Subcutaneous abdominal adipose tissue (tissue), 5 donors: Measurements from ENCODE around the gene PBX1.

Experiments used
- H3K27ac ChIP-seq: one replicate; pipeline ENCODE4 v1.7.0; 2013; ENCODE audit warnings: low read depth, mild to moderate bottlenecking, inconsistent platforms, low read length, moderate library complexity
- H3K27me3 ChIP-seq, 5 donors: one replicate each; pipeline ENCODE4 v1.7.0; 2013; ENCODE audit warnings: low read length in 5 of 5, inconsistent platforms in 1 of 5; ENCODE audit not compliant: control insufficient read depth in 5 of 5, insufficient read depth in 4 of 5
- H3K36me3 ChIP-seq, 5 donors: one replicate each; pipeline ENCODE4 v1.7.0; 2013; ENCODE audit warnings: low read length in 5 of 5; ENCODE audit not compliant: control insufficient read depth in 5 of 5, insufficient read depth in 5 of 5
- H3K4me1 ChIP-seq, 5 donors: one replicate each; pipeline ENCODE4 v1.7.0; 2013; ENCODE audit warnings: low read length in 5 of 5, mild to moderate bottlenecking in 3 of 5, moderate library complexity in 1 of 5; ENCODE audit not compliant: control insufficient read depth in 5 of 5, insufficient read depth in 5 of 5
- H3K4me3 ChIP-seq, 5 donors: one replicate each; pipeline ENCODE4 v1.7.0; 2013; ENCODE audit warnings: low read length in 5 of 5, low read depth in 1 of 5
- H3K9ac ChIP-seq, 5 donors: one replicate each; pipeline ENCODE4 v1.7.0; 2013; ENCODE audit warnings: low read length in 5 of 5, mild to moderate bottlenecking in 4 of 5, moderate library complexity in 3 of 5
- H3K9me3 ChIP-seq, 5 donors: one replicate each; pipeline ENCODE4 v1.7.0; 2013; ENCODE audit warnings: low read length in 5 of 5; ENCODE audit not compliant: control insufficient read depth in 5 of 5
- donor health status: healthy.
- donor health status: healthy.
- donor health status: healthy.
- donor health status: healthy.
- donor health status: healthy.

PBX1 gene

DNA sequence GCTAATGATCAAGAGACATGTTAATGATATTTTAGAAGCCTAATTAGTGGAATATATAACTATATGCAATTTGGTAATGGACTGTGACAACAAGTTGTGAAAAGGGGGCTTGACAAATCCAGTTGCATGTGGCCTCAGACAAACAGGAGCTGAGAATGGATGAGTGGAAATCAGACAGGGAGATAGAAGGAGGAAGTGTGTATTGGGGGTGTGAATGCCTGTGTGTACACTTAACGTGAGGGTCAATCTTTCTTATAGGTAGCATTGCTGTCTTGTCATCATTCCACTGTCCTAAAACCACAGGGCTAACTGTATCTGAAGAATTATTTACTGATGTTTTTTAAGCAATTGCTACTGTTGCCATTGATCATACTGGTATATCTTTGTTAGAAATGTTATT, 64.8 kb downstream of the PBX1 start:
- Histone ChIP-seq H3K36me3 (peaks cover 0 to 7% (median 5%) of the 10 kb centered on the region in 5 donors), H3K27me3 (no peaks in the 10 kb centered on the region), H3K27ac (no peak overlapping the region), H3K4me1 (peaks cover 7 to 31% (median 24%) of the 10 kb centered on the region in 5 donors), H3K9ac (no peak overlapping the region), H3K9me3 (no peaks in the 10 kb centered on the region), H3K4me3 (no peak overlapping the region)

DNA sequence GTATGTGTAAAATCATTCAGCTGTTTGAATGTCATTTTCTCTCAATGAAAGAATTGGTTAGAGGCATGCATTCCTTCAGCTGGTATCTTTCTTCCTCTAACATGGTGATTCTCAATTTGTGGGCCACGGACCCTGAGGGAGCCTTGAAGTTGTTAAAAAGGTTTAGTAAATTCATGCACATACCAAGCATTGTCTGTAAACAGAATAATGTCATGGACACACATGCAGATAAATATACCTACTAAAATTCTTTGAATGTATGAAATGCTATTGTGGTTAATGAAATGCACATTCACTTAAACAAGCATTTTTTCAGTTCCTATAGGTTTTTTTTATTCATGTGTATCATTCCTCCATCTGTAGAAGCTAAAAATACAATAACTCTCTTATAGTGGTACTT, 65.4 kb downstream of the PBX1 start:
- no peak overlapping the region for H3K9ac ChIP-seq

DNA sequence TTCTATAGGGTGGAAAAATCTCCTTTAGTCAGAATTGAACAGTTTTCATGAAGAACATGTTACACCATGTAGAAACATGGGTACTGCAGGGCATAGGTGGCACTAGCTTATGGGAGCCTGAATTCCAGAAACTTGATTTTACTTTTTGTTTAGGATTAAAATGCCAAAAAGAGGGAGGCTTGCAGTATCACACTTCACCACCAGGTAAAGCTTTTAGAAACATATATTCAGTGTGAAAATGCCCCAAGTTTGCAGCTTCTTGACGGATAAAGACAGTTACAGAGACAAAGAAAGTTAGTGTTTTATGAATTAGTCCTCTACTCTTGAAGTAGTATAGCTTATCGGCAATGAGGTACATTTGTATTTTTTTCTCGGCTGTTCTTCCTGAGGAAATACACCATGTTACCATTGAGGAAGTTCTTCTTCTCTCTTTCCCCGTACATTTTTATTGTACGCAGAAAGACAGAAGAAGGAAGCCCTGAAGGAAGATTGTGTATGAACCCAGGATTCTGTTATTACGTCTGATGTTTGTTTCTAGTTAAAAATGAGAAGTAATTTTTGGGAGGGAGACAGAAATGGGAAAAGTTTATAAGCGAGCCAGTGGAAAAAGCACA, 66.1 kb downstream of the PBX1 start:
- Histone ChIP-seq H3K27me3 (no peaks in the 10 kb centered on the region), H3K9me3 (no peaks in the 10 kb centered on the region), H3K9ac (no peak overlapping the region), H3K4me1 (peaks cover 5 to 24% (median 21%) of the 10 kb centered on the region in 5 donors), H3K36me3 (peaks cover 0 to 7% (median 6%) of the 10 kb centered on the region in 5 donors), H3K4me3 (no peak overlapping the region), H3K27ac (no peak overlapping the region)

More for the DNA sequence above, 65.4 kb downstream of the PBX1 start:
- Histone ChIP-seq H3K27me3 (no peaks in the 10 kb centered on the region), H3K9me3 (no peaks in the 10 kb centered on the region), H3K4me1 (peaks cover 5 to 26% (median 22%) of the 10 kb centered on the region in 5 donors), H3K36me3 (peaks cover 0 to 7% (median 6%) of the 10 kb centered on the region in 5 donors), H3K27ac (no peak overlapping the region), H3K4me3 (no peak overlapping the region)

DNA sequence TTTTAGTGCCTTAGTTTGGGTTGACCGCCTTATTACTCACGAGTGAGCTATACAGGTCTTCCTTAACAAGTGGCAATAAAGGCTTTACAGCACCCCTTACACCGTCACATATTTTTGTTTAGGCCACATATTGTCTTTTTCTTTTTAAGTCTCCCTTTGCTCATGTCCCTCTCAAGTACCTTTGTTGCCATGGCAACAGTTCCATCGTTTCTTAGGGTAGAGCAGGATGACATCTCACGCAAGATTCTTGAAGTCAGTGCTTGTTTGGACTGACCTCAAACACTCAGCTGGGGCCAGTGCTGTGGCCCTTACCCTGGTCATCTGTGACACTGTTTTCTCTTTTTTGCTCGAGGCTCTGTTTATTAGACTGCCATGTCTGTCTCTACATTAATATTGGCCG, 69.8 kb downstream of the PBX1 start:
- Histone ChIP-seq H3K4me3 (no peak overlapping the region), H3K9me3 (no peaks in the 10 kb centered on the region), H3K9ac (no peak overlapping the region), H3K27ac (no peak overlapping the region), H3K36me3 (peaks cover 0 to 7% (median 6%) of the 10 kb centered on the region in 5 donors), H3K27me3 (no peaks in the 10 kb centered on the region), H3K4me1 (peaks cover 1 to 26% (median 6%) of the 10 kb centered on the region in 5 donors)

DNA sequence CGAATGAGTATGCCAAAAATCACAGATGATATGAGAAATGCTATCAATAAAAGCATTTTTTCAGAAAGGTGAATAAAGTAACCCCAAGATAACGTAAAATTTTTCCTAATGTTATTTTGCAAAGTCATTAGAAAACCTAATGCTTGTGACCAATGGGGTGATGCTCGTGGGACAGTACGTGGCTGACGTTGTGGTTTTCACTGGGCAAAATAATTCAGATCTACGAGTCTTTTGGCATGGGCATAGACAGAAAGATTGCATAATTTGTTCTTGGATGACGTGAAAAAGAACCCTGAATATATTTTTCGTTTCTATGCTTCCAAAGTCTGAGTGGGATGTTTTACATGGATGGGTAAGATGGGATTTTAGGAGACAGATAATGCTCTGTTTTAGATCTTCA, 71.0 kb downstream of the PBX1 start:
- Histone ChIP-seq H3K4me1 (peaks cover 1 to 30% (median 5%) of the 10 kb centered on the region in 5 donors), H3K27ac (no peak overlapping the region), H3K36me3 (peaks cover 0 to 7% (median 6%) of the 10 kb centered on the region in 5 donors), H3K9ac (no peak overlapping the region), H3K4me3 (no peak overlapping the region), H3K9me3 (no peaks in the 10 kb centered on the region), H3K27me3 (no peaks in the 10 kb centered on the region)

DNA sequence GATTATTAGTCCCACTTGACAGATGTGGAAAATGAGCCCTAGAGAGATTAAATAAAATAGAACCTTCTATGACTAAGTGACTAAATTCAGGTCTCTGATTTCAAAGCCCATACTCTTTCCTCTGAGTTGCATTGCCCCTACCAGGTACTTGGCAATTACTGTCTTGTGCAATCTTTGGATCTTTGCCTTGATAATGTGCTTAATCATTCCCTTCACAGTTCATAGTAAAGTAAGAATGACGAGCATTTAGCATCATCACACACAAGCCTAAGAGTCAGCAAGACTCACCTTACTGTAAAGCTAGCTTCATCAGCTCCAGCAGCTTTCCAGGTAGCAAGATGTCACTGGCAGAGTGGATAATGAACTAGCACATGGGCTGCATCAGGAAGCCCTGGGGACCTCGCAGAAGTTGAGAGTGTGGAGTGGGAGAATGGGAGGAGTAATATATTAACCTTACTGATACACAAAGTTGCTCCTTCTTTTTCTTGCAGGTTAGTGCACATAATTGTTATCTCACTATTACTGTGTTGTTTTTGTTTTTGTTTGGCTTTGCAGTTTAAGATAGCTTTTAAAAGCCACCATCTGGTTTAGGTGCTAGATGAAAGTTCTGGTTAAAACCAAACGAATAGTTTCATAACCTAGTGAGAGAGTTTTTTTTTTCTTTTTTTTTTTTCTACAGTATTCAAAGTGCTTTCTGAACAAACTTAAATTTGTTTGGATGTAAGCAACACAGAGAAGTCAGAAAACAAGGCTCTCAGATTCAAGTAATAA, 71.8 kb downstream of the PBX1 start:
- H3K4me1 ChIP-seq, result peaks cover 1 to 34% (median 9%) of the 10 kb centered on the region in 5 donors
- H3K36me3 ChIP-seq, result peaks cover 0 to 6% (median 5%) of the 10 kb centered on the region in 5 donors
- no peaks in the 10 kb centered on the region for H3K27me3 ChIP-seq
- H3K9me3 ChIP-seq, result no peaks in the 10 kb centered on the region
- H3K27ac ChIP-seq, result no peak overlapping the region
- H3K4me3 ChIP-seq, result no peak overlapping the region
- no peak overlapping the region for H3K9ac ChIP-seq

DNA sequence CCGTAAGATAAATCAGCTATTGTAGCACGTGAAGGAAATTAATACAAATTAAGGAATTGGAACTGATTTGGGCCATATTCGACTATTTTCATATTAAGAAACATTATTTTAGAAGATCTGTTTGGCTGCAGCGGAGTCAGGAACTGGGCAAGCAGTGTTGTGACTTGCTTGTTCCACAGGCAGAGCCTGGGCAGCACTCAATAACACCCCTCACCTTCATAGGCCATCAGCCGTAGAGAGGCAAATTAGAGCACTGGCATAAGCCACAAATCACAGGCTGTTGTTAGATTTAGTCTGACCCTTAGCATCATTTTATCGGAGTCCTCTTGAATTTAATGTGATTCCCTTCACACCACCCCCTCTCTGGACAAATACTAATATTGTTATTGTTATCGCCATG, 72.8 kb downstream of the PBX1 start:
- H3K4me3 ChIP-seq, result no peak overlapping the region
- peaks cover 3 to 44% (median 17%) of the 10 kb centered on the region in 5 donors for H3K4me1 ChIP-seq
- peak overlapping the region in 1 of 5 donors; percentile 15 for H3K9ac ChIP-seq
- no peak overlapping the region for H3K27ac ChIP-seq
- no peaks in the 10 kb centered on the region for H3K27me3 ChIP-seq
- H3K9me3 ChIP-seq, result no peaks in the 10 kb centered on the region
- peaks cover 0 to 3% (median 0%) of the 10 kb centered on the region in 5 donors for H3K36me3 ChIP-seq

DNA sequence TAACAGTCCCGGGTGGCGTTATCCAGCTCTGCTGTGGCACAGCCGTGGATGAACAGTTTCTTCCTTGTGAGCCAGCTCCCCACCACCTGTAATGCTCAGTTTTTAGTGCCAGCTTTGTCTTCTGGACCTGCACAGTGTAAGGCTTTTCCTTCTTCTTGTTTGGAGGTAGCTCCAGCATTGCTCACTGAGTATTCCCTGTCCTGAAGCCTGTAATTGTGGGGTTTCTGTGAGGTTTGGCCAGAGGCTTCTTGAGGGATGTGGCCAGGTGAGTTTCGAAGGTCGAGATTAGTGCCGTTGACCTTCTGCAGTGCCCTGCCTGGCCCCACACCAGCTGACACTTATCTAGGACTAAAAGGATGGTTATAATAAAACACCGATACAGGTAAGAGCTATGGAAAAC, 75.0 kb downstream of the PBX1 start:
- Histone ChIP-seq H3K27me3 (no peaks in the 10 kb centered on the region), H3K9me3 (no peaks in the 10 kb centered on the region), H3K4me1 (peaks cover 3 to 54% (median 19%) of the 10 kb centered on the region in 5 donors), H3K4me3 (no peak overlapping the region), H3K36me3 (no peaks in the 10 kb centered on the region), H3K27ac (no peak overlapping the region), H3K9ac (no peak overlapping the region)

DNA sequence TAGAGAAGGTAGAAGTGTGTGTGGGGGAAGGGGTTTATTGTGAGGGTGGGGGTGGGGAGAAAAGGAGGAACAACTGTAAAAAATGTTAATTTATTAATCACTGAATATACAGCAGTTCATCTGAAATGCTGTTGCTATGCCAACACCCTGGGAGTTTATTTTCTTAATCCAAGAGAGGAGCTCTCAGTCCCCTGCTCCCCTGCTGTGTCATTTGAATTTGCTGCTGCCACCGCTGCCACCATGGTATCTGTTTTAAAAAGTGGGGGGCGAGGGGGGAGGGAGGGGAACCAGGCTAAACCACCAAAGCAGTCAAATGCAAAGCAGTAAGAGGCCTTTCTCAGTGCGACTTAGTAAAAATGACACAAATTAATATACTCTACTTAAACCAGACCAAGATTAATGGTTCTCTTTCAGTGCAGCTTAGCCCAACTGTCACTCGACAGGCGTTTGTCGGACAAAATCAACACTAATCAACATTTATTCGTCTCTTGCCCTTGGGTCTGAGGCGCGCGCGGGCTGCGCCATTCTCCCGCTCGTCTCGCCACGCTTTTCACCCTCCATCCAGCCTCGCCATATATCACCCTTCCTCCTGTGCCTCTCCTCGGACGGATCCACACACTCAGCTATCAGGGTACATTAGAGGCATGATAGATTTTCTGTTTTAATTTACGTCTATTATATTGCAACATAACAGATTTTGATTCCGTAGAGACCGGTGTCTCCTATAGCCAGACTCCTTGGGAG, 76.2 kb downstream of the PBX1 start:
- Histone ChIP-seq H3K27ac (peak overlapping the region; percentile 24), H3K27me3 (no peaks in the 10 kb centered on the region), H3K9ac (no peak overlapping the region), H3K9me3 (no peaks in the 10 kb centered on the region), H3K36me3 (no peaks in the 10 kb centered on the region), H3K4me3 (no peak overlapping the region), H3K4me1 (peaks cover 2 to 46% (median 19%) of the 10 kb centered on the region in 5 donors)
